HEK293 (cell line): ENCODE data around the gene EXOC3.

ENCODE experiments used
- CTCF ChIA-PET: fragments of 350-600 bp; formaldehyde crosslinking; extraction: SDS; loops from one replicate; lab custom pipeline; 2021; ENCODE audit warnings: antibody characterized with exemption; lab: Yijun Ruan, JAX
- POLR2A ChIA-PET: fragments of 300-600 bp; formaldehyde crosslinking; extraction: SDS; loops from one replicate; lab custom pipeline; 2020; ENCODE audit warnings: antibody characterized with exemption, inconsistent platforms; lab: Yijun Ruan, JAX
- H3K27ac ChIP-seq: fragments of 200-500 bp; sonication (Bioruptor generic); 2 replicates; pipeline ENCODE4 v1.5.1; 2014; ENCODE audit warnings: low read depth, low read length, control low read depth, inconsistent platforms; ENCODE audit errors: extremely low read depth
- H3K36me3 ChIP-seq, 2 experiments: fragments of 200-500 bp in 1 of 2; sonication (Bioruptor generic) in 1 of 2; 1 replicate in 1 of 2; 2 replicates in 1 of 2; pipeline ENCODE4 v1.5.1; 2014 to 2017; ENCODE audit warnings: inconsistent platforms in 2 of 2, low read length in 2 of 2; ENCODE audit not compliant: control insufficient read depth in 2 of 2, insufficient read depth in 1 of 2
- H3K4me1 ChIP-seq: fragments of 200-500 bp; sonication (Bioruptor generic); 2 replicates; pipeline ENCODE4 v1.5.1; 2014; ENCODE audit warnings: mild to moderate bottlenecking, low read length, inconsistent platforms; ENCODE audit not compliant: control insufficient read depth, insufficient read depth
- H3K4me3 ChIP-seq: 2 replicates; pipeline ENCODE4 v1.5.1; 2011; ENCODE audit warnings: low read depth, mild to moderate bottlenecking, control low read depth, low read length, moderate library complexity
- H3K9me3 ChIP-seq: fragments of 200-500 bp; sonication (Bioruptor generic); 2 replicates; pipeline ENCODE4 v1.5.1; 2014; ENCODE audit warnings: low read depth, low read length, inconsistent platforms; ENCODE audit not compliant: control insufficient read depth, insufficient read depth
- EGR2 ChIP-seq: fragments of 450-650 bp; formaldehyde crosslinking; IDR thresholded peaks from 2 replicates; pipeline ENCODE4 v1.5.1; 2016; ENCODE audit warnings: low read depth, missing biosample characterization, missing genetic modification characterization
- HOXA7 ChIP-seq: sonication (generic); formaldehyde crosslinking; IDR thresholded peaks from 2 replicates; pipeline ENCODE4 v1.8.1; 2022; ENCODE audit warnings: missing genetic modification reagents, borderline replicate concordance
- MYNN ChIP-seq: fragments of 450-650 bp; formaldehyde crosslinking; IDR thresholded peaks from 2 replicates; pipeline ENCODE4 v1.5.1; 2016; ENCODE audit warnings: missing biosample characterization, missing genetic modification characterization, borderline replicate concordance
- PRDM1 ChIP-seq: fragments of 450-650 bp; formaldehyde crosslinking; IDR thresholded peaks from 2 replicates; pipeline ENCODE4; 2016; ENCODE audit warnings: missing biosample characterization, missing genetic modification characterization
- YY1 ChIP-seq: fragments of 450-650 bp; formaldehyde crosslinking; IDR thresholded peaks from 2 replicates; pipeline ENCODE4 v1.5.1; 2018; ENCODE audit warnings: missing biosample characterization, missing genetic modification characterization
- ZBTB20 ChIP-seq: fragments of 450-650 bp; formaldehyde crosslinking; IDR thresholded peaks from 2 replicates; pipeline ENCODE4 v1.5.1; 2016; ENCODE audit warnings: missing biosample characterization, missing genetic modification characterization
- ZEB2 ChIP-seq: fragments of 450-650 bp; formaldehyde crosslinking; IDR thresholded peaks from 2 replicates; pipeline ENCODE4 v1.5.1; 2016; ENCODE audit warnings: missing biosample characterization, missing genetic modification characterization
- ZFP41 ChIP-seq: fragments of 450-650 bp; formaldehyde crosslinking; IDR thresholded peaks from 2 replicates; pipeline ENCODE4 v1.5.1; 2016; ENCODE audit warnings: missing biosample characterization, missing genetic modification characterization, borderline replicate concordance
- ZNF16 ChIP-seq: fragments of 450-650 bp; formaldehyde crosslinking; IDR thresholded peaks from 2 replicates; pipeline ENCODE4 v1.5.1; 2016; ENCODE audit warnings: low read depth, missing biosample characterization, missing genetic modification characterization
- ZNF24 ChIP-seq: fragments of 450-650 bp; formaldehyde crosslinking; IDR thresholded peaks from 2 replicates; pipeline ENCODE4 v1.5.1; 2016; ENCODE audit warnings: missing biosample characterization, missing genetic modification characterization
- ZNF248 ChIP-seq: fragments of 450-650 bp; formaldehyde crosslinking; IDR thresholded peaks from 2 replicates; pipeline ENCODE4 v1.5.1; 2017; ENCODE audit warnings: missing biosample characterization, missing genetic modification characterization
- ZNF292 ChIP-seq: fragments of 450-650 bp; formaldehyde crosslinking; IDR thresholded peaks from 2 replicates; pipeline ENCODE4 v1.5.1; 2016; ENCODE audit warnings: low read depth, missing biosample characterization, missing genetic modification characterization, borderline replicate concordance
- ZNF350 ChIP-seq: fragments of 450-650 bp; formaldehyde crosslinking; IDR thresholded peaks from 2 replicates; pipeline ENCODE4 v1.5.0; 2017; ENCODE audit warnings: missing biosample characterization, mild to moderate bottlenecking, missing genetic modification characterization
- ZNF391 ChIP-seq: fragments of 450-650 bp; formaldehyde crosslinking; IDR thresholded peaks from 2 replicates; pipeline ENCODE4 v1.5.1; 2016; ENCODE audit warnings: low read depth, missing biosample characterization, missing genetic modification characterization, borderline replicate concordance
- ZNF501 ChIP-seq: fragments of 450-650 bp; formaldehyde crosslinking; IDR thresholded peaks from 2 replicates; pipeline ENCODE4 v1.5.1; 2016; ENCODE audit warnings: missing biosample characterization, missing genetic modification characterization
- ZNF513 ChIP-seq: fragments of 450-650 bp; IDR thresholded peaks from 2 replicates; pipeline ENCODE4 v1.5.1; 2018; ENCODE audit warnings: missing biosample characterization, missing genetic modification characterization
- ZNF664 ChIP-seq: fragments of 450-650 bp; formaldehyde crosslinking; IDR thresholded peaks from 2 replicates; pipeline ENCODE4 v1.5.1; 2016; ENCODE audit warnings: missing biosample characterization, missing genetic modification characterization
- ZNF777 ChIP-seq: fragments of 450-650 bp; formaldehyde crosslinking; IDR thresholded peaks from 2 replicates; pipeline ENCODE4 v1.5.1; 2017; ENCODE audit warnings: missing biosample characterization, missing genetic modification characterization, borderline replicate concordance
- ZNF830 ChIP-seq: fragments of 450-650 bp; IDR thresholded peaks from 2 replicates; pipeline ENCODE4 v1.5.0; 2018; ENCODE audit warnings: missing biosample characterization, missing genetic modification characterization, low read depth, mild to moderate bottlenecking, moderate library complexity
- ZSCAN30 ChIP-seq: fragments of 450-650 bp; IDR thresholded peaks from 2 replicates; pipeline ENCODE4 v1.5.1; 2018; ENCODE audit warnings: missing biosample characterization, mild to moderate bottlenecking, missing genetic modification characterization, moderate library complexity
- ZXDB ChIP-seq: fragments of 450-650 bp; formaldehyde crosslinking; IDR thresholded peaks from 2 replicates; pipeline ENCODE4 v1.5.1; 2016; ENCODE audit warnings: missing biosample characterization, missing genetic modification characterization
- TF ChIP-seq, protein P1 (sequence below): fragments of 450-650 bp; formaldehyde crosslinking; IDR thresholded peaks from 2 replicates; pipeline ENCODE4 v1.5.1; 2016; ENCODE audit warnings: missing biosample characterization, missing genetic modification characterization
- TF ChIP-seq, protein P2 (sequence below): fragments of 450-650 bp; formaldehyde crosslinking; IDR thresholded peaks from 2 replicates; pipeline ENCODE4 v1.5.1; 2016; ENCODE audit warnings: missing biosample characterization, missing genetic modification characterization
- TF ChIP-seq, protein P3 (sequence below): fragments of 450-650 bp; formaldehyde crosslinking; conservative IDR thresholded peaks from 2 replicates; pipeline ENCODE4 v1.5.1; 2016; ENCODE audit warnings: low read depth, missing biosample characterization, missing genetic modification characterization
- TF ChIP-seq, protein P4 (sequence below): fragments of 450-650 bp; formaldehyde crosslinking; IDR thresholded peaks from 2 replicates; pipeline ENCODE4 v1.5.1; 2016; ENCODE audit warnings: missing biosample characterization, missing genetic modification characterization

EXOC3 gene

GRCh38 chr5:472656-473550, 29.9 kb downstream of the EXOC3 start (continued):
- TF ChIP-seq ZNF292 (no peak), HOXA7 (peak; percentile 77; the same call in 1 of the 2 replicates), ZEB2 (tag by site-specific recombination) (peak; percentile 30; the same call in 1 of the 2 replicates), ZXDB (tag by site-specific recombination) (peak; percentile 63), ZSCAN30 (tag by site-specific recombination) (peak; percentile 58), YY1 (tag by site-specific recombination) (peak; percentile 79; the same call in 1 of the 2 replicates), ZNF513 (tag by site-specific recombination) (no peak), ZNF501 (tag by site-specific recombination) (peak; percentile 87), ZNF664 (no peak)
- TF ChIP-seq, protein P1, sequence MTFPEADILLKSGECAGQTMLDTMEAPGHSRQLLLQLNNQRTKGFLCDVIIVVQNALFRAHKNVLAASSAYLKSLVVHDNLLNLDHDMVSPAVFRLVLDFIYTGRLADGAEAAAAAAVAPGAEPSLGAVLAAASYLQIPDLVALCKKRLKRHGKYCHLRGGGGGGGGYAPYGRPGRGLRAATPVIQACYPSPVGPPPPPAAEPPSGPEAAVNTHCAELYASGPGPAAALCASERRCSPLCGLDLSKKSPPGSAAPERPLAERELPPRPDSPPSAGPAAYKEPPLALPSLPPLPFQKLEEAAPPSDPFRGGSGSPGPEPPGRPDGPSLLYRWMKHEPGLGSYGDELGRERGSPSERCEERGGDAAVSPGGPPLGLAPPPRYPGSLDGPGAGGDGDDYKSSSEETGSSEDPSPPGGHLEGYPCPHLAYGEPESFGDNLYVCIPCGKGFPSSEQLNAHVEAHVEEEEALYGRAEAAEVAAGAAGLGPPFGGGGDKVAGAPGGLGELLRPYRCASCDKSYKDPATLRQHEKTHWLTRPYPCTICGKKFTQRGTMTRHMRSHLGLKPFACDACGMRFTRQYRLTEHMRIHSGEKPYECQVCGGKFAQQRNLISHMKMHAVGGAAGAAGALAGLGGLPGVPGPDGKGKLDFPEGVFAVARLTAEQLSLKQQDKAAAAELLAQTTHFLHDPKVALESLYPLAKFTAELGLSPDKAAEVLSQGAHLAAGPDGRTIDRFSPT (tag by site-specific recombination): no peak
- TF ChIP-seq, protein P2, sequence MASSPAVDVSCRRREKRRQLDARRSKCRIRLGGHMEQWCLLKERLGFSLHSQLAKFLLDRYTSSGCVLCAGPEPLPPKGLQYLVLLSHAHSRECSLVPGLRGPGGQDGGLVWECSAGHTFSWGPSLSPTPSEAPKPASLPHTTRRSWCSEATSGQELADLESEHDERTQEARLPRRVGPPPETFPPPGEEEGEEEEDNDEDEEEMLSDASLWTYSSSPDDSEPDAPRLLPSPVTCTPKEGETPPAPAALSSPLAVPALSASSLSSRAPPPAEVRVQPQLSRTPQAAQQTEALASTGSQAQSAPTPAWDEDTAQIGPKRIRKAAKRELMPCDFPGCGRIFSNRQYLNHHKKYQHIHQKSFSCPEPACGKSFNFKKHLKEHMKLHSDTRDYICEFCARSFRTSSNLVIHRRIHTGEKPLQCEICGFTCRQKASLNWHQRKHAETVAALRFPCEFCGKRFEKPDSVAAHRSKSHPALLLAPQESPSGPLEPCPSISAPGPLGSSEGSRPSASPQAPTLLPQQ: no peak

GRCh38 chr5:473551-474192, 30.7 kb downstream of the EXOC3 start:
- H3K9me3 ChIP-seq: no peaks in the 10 kb centered on the region
- peaks cover 11% of the 10 kb centered on the region for H3K4me1 ChIP-seq
- peak overlapping the region; percentile 66 for H3K4me3 ChIP-seq
- H3K36me3 ChIP-seq: peaks cover 3 to 17% of the 10 kb centered on the region in 2 experiments; a peak in 2 of 3 replicates
- CTCF ChIA-PET: interaction anchor here (0.7 kb wide), 2 partner anchors 28 to 1110 kb away, joined by 3 to 5 read pairs; no protein-coding TSS in a partner anchor
- POLR2A ChIA-PET: interaction anchor here (0.5 to 3.4 kb wide), 8 partner anchors 32 to 382 kb away, joined by 3 to 17 read pairs (median 4); partner anchors contain the start of genes CEP72 and PDCD6
- peak overlapping the region; percentile 64; the same call in 1 of the 2 replicates for H3K27ac ChIP-seq
- no peak for TF ChIP-seq ZNF777
- TF ChIP-seq ZFP41: no peak
- TF ChIP-seq EGR2 (tag by site-specific recombination): no peak
- TF ChIP-seq, protein P3, sequence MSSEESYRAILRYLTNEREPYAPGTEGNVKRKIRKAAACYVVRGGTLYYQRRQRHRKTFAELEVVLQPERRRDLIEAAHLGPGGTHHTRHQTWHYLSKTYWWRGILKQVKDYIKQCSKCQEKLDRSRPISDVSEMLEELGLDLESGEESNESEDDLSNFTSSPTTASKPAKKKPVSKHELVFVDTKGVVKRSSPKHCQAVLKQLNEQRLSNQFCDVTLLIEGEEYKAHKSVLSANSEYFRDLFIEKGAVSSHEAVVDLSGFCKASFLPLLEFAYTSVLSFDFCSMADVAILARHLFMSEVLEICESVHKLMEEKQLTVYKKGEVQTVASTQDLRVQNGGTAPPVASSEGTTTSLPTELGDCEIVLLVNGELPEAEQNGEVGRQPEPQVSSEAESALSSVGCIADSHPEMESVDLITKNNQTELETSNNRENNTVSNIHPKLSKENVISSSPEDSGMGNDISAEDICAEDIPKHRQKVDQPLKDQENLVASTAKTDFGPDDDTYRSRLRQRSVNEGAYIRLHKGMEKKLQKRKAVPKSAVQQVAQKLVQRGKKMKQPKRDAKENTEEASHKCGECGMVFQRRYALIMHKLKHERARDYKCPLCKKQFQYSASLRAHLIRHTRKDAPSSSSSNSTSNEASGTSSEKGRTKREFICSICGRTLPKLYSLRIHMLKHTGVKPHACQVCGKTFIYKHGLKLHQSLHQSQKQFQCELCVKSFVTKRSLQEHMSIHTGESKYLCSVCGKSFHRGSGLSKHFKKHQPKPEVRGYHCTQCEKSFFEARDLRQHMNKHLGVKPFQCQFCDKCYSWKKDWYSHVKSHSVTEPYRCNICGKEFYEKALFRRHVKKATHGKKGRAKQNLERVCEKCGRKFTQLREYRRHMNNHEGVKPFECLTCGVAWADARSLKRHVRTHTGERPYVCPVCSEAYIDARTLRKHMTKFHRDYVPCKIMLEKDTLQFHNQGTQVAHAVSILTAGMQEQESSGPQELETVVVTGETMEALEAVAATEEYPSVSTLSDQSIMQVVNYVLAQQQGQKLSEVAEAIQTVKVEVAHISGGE (tag by site-specific recombination): no peak
- TF ChIP-seq PRDM1 (tag by site-specific recombination): no peak
- no peak for TF ChIP-seq MYNN (tag by site-specific recombination)
- peak; percentile 90 for TF ChIP-seq ZBTB20 (tag by site-specific recombination)
- no peak for TF ChIP-seq ZNF350
- no peak for TF ChIP-seq ZNF830 (tag by site-specific recombination)
- no peak for TF ChIP-seq ZNF248 (tag by site-specific recombination)
- TF ChIP-seq ZNF391 (tag by site-specific recombination): no peak
- TF ChIP-seq ZNF24 (tag by site-specific recombination): no peak
- TF ChIP-seq ZNF16 (tag by site-specific recombination): no peak
- TF ChIP-seq, protein P4, sequence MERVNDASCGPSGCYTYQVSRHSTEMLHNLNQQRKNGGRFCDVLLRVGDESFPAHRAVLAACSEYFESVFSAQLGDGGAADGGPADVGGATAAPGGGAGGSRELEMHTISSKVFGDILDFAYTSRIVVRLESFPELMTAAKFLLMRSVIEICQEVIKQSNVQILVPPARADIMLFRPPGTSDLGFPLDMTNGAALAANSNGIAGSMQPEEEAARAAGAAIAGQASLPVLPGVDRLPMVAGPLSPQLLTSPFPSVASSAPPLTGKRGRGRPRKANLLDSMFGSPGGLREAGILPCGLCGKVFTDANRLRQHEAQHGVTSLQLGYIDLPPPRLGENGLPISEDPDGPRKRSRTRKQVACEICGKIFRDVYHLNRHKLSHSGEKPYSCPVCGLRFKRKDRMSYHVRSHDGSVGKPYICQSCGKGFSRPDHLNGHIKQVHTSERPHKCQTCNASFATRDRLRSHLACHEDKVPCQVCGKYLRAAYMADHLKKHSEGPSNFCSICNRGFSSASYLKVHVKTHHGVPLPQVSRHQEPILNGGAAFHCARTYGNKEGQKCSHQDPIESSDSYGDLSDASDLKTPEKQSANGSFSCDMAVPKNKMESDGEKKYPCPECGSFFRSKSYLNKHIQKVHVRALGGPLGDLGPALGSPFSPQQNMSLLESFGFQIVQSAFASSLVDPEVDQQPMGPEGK (tag by site-specific recombination): peak; percentile 64
